Choroid plexus epithelial cell (primary cell): ENCODE data around the gene ORC3.
"Not testable (repeated sequence)": the region's sequence is repeated elsewhere in the genome, so short reads cannot be mapped to it uniquely, and the experiment has no call there.

Experiments used
- DNase-seq: peaks from one replicate; pipeline ENCODE4 v3.0.0-alpha.2; 2010; ENCODE audit warnings: low read depth
- H3K4me3 ChIP-seq: 2 replicates; pipeline ENCODE4 v1.5.1; 2011; ENCODE audit warnings: low read depth, mild to moderate bottlenecking, control low read depth, low read length, moderate library complexity
- TF ChIP-seq, protein P1 (sequence below): conservative IDR thresholded peaks from 2 replicates; pipeline ENCODE4 v1.5.1; 2011; ENCODE audit warnings: low read depth, mild to moderate bottlenecking, control low read depth, inconsistent platforms, low read length, moderate library complexity

Gene ORC3

DNA sequence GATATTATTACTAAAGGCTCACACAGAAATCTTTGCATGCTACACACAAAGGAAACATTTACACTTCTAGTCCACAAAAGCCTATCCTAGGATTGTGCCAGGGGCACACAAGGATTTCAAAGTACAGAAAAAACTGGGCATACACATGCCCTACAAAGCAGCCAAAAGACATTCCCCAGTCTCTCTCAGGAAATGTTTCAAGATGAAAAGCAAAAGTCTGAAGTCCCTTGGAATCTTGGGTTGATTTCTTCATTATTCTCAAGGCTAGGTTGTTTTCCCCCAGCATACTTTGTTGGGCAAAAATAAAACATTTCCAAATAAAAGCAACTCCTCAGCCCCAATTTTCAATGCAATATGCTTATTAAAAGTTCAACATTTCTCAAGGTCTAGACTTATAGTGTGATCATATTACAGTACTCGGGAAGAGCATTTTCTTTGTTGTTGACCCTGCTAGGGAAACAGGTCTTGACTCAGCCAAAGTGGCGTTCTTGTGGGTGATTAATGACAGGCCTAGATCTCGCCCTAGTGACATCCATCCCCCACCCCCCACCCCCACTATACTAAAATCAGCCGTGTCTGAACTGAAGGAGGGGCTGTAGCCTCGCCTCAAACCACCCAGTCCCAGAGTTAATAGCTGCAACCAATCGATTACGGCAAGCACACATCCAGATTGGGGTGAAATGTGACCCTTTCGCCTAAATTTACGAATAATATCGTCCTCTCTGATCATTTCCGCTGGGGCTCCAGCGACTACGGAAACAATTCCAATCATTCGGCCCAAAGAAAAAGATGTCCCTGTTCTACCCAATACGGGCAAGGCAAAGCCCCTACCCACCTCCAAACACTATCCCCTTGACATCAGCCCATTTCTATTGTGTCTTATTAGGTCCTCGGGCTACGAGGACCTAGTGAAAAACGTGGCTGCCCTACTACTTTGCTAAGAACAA is 110.7 kb downstream of the ORC3 start:
- H3K4me3 ChIP-seq, result peak overlapping the region; percentile 84
- peak; percentile 53 for DNase-seq
- TF ChIP-seq, protein P1, sequence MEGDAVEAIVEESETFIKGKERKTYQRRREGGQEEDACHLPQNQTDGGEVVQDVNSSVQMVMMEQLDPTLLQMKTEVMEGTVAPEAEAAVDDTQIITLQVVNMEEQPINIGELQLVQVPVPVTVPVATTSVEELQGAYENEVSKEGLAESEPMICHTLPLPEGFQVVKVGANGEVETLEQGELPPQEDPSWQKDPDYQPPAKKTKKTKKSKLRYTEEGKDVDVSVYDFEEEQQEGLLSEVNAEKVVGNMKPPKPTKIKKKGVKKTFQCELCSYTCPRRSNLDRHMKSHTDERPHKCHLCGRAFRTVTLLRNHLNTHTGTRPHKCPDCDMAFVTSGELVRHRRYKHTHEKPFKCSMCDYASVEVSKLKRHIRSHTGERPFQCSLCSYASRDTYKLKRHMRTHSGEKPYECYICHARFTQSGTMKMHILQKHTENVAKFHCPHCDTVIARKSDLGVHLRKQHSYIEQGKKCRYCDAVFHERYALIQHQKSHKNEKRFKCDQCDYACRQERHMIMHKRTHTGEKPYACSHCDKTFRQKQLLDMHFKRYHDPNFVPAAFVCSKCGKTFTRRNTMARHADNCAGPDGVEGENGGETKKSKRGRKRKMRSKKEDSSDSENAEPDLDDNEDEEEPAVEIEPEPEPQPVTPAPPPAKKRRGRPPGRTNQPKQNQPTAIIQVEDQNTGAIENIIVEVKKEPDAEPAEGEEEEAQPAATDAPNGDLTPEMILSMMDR, result peak; percentile 16

DNA sequence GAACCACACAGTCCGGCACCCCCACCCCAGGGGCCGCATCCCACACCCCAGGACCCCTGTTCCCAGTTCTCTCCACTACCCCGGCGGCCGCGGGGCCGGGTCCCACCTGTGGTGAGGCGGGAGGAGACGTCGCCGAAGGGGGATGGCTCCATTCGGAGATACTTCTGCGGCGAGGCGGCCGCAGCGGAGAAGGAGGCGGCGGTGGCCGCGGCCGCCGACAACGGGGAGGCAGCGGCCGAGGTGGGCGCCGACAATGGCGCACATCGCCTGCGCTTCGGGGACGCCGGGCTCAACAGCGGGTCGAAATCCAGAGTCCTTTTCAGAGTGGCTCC is 111.4 kb downstream of the ORC3 start:
- TF ChIP-seq, protein P1, result no peak
- peak overlapping the region; percentile 84 for H3K4me3 ChIP-seq
- DNase-seq, result no peak

DNA sequence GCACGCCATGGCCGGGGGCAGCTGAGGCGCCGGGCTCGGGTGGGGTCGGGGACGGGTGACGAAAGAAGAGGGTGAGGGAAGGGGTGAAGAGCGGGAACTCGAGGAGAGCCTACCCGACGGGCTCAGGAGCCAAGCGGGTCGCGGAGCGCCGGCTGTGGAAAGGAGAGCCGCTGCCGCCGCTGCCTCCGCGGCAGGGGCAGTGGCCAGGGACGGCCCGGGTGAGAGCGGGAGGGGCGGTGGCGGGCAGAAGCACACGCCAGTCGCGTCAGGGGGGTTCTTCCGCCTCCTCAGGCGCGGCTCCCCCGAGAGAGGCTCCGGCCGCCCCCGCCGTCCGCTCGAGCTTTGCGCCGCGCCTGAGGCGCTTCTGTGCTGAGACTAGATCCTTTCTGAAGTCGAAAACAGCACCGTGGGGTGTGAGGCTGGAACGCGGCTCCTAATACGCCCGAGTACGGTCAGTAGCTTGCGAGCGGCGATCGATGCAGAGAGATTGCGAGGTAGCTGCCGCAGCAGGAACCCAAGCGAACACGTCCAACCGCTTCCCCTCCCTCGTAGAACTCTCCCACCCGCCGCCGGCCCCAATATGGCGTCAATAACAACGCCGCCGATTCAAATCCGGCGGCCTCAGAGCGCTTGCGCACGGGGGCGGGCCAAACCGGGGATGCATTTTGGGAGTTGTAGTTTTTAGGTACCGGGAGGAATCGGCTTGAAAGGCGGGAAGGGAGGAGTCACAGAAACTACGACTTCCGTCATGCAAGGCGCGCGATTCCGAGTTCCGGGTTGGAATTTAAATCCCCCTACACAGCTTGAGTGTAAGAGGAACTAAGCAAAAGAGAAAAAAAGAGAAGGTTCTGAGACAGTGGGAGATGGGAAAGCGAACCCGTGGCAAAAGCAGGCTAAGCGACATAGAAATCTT is 112.0 kb downstream of the ORC3 start, which contains the start of gene AKIRIN2:
AKIRIN2 (minus strand) TSS at position 558 of the 913 bp plus-strand sequence; CDS start at position 9, 549 bp downstream.
- H3K4me3 ChIP-seq, result peak within 1 kb of the TSS; percentile 84
- TF ChIP-seq, protein P1, result no peak
- DNase-seq, result peak; percentile 100

DNA sequence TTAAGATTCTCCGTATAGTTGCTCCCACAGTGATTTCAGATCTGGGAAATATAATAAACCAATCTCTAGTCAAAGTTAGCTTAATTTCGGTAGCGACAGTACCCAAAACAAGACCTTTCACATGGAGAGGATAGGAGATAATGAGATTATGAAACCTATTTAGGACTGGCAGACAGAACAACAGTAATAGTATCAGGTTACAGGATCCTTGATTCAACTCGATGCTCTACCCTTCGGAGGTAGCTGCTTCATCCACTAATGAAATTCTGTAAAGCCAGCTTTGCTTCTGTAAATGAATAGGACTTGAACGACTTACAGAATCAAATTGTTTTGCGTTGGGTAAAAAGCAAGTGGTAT is 112.6 kb downstream of the ORC3 start:
- TF ChIP-seq, protein P1, result no peak
- peak overlapping the region; percentile 51 for H3K4me3 ChIP-seq
- DNase-seq, result peak; percentile 84

DNA sequence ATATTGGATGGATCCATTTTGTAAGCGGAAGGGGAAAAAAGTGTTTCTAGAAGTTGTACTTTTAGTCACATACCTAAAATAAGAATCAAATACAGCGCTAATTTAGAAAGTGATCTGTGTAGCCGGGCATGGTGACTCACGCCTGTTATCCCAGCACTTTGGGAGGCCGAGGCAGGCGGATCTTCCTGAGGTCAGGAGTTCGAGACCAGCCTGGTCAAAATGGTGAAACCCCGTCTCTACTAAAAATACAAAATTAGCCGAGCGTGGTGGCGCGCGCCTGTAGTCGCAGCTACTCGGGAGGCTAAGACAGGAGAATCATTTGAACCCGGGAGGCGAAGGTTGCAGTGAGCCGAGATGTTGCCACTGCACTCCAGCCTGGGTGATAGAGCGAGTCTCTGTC is 113.1 kb downstream of the ORC3 start:
- DNase-seq, result not testable (repeated sequence)

DNA sequence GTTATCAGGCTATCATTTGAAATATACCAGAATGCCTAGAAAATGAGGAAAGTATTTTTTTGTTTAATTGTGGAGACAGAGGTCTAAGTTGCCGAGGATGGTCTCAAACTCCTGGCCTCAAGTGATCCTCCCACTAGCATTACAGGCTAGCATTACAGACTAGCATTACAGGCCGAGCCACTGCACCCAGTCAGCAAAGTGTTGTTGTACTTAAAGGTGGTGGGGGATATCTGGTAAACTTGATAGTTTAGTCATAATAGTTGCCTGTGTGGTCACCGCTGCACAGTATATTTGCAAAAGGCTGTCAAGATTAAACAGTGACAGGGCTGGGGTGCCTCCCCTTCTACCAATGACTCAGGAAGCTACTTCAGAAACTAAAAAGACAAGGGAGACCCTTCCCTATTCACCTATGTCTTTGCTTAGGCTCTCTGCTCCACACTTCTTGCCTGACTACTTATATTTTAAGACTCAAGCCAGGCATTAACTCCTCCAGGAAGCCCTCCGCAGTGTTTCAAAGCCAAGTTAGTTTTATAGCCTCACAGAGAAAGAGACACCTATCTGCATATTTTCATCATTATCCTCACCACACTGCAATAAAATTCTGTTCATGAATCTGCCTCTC is 115.2 kb downstream of the ORC3 start:
- TF ChIP-seq, protein P1, result no peak
- H3K4me3 ChIP-seq, result no peak overlapping the region
- no peak for DNase-seq

More for the DNA sequence above, 113.1 kb downstream of the ORC3 start:
- peak overlapping the region; percentile 51 for H3K4me3 ChIP-seq
